Endothelial cell of umbilical vein (primary cell): ENCODE results near the gene BLM. TPM values are rescaled to one million over a fixed set of nuclear protein-coding genes. Genes with fewer than 3 reads are reported as not detected.

Experiments
- BruUV-seq: library from RNA; stranded (reverse); fragments of 400-500 nt; replicated peaks from 2 replicates; lab custom pipeline; 2021; lab: Mats Ljungman, UMichigan
- CTCF ChIA-PET: fragments of 300-600, 350-600 bp; sonication (Branson Sonifier 250); formaldehyde crosslinking; loops from one replicate; lab custom pipeline; 2021; ENCODE audit warnings: antibody characterized with exemption, inconsistent platforms; lab: Charles Lee
- POLR2A ChIA-PET: fragments of 300-600, 350-600 bp; sonication (Branson Sonifier 250); formaldehyde crosslinking; loops from one replicate; lab custom pipeline; 2021; ENCODE audit warnings: antibody characterized with exemption, inconsistent platforms; lab: Charles Lee
- DNase-seq: peaks from one replicate; pipeline ENCODE4 v3.0.0-alpha.2; 2011; ENCODE audit warnings: low read depth, low spot score
- FAIRE-seq: peaks from 2 replicates; lab custom pipeline; 2011; peaks lifted over from hg19 to GRCh38; lab: Jason Lieb, UNC
- H2AFZ ChIP-seq: 2 replicates; pipeline ENCODE4 v1.6.0; 2012; ENCODE audit warnings: low read depth, low read length, control low read depth, inconsistent platforms
- H3K27ac ChIP-seq: 2 replicates; pipeline ENCODE4 v1.5.1; 2011; ENCODE audit warnings: low read depth, mild to moderate bottlenecking, control low read depth, low read length, moderate library complexity; ENCODE audit not compliant: insufficient read depth
- H3K27me3 ChIP-seq, 2 experiments: 2 replicates each; pipeline versions ENCODE4 v1.6.0 to v1.6.1; 2011; ENCODE audit warnings: low read length in 2 of 2, mixed read lengths in 1 of 2; ENCODE audit not compliant: control insufficient read depth in 2 of 2, insufficient read depth in 2 of 2
- H3K36me3 ChIP-seq, 2 experiments: 2 replicates in 1 of 2; 3 replicates in 1 of 2; pipeline ENCODE4 v1.5.1; 2011; ENCODE audit warnings: low read length in 2 of 2, mild to moderate bottlenecking in 1 of 2, moderate library complexity in 1 of 2; ENCODE audit not compliant: control insufficient read depth in 2 of 2, insufficient read depth in 2 of 2; ENCODE audit errors: extremely low read depth in 1 of 2
- H3K4me1 ChIP-seq: 3 replicates; pipeline ENCODE4 v1.5.1; 2011; ENCODE audit warnings: mild to moderate bottlenecking, low read length; ENCODE audit not compliant: control insufficient read depth, insufficient read depth; ENCODE audit errors: extremely low read depth
- H3K4me2 ChIP-seq: 2 replicates; pipeline ENCODE4 v1.6.1; 2011; ENCODE audit warnings: low read length, control low read depth, mixed read lengths; ENCODE audit not compliant: insufficient read depth
- H3K4me3 ChIP-seq, 3 experiments: fragments of 200-600 bp in 1 of 3; sonication (generic), shearing (Covaris generic) in 1 of 3; replicated peaks in 1 of 3; 2 replicates each; pipeline ENCODE4 v1.5.1; 2011 to 2016; ENCODE audit warnings: control low read depth in 3 of 3, low read length in 3 of 3, mild to moderate bottlenecking in 2 of 3, inconsistent platforms in 1 of 3, low read depth in 1 of 3, moderate library complexity in 1 of 3; ENCODE audit not compliant: insufficient read depth in 1 of 3
- H3K79me2 ChIP-seq: 2 replicates; pipeline ENCODE4 v1.6.0; 2012; ENCODE audit warnings: low read length, inconsistent platforms; ENCODE audit not compliant: control insufficient read depth, insufficient read depth
- H3K9ac ChIP-seq: replicated peaks from 2 replicates; pipeline ENCODE3; 2011; ENCODE audit warnings: low read length, control low read depth; ENCODE audit not compliant: insufficient read depth; ENCODE audit errors: extremely low read depth
- H3K9me1 ChIP-seq: replicated peaks from 3 replicates; pipeline ENCODE4 v1.6.0; 2011; ENCODE audit warnings: mild to moderate bottlenecking, low read length; ENCODE audit not compliant: control insufficient read depth, insufficient read depth; ENCODE audit errors: extremely low read depth
- H3K9me3 ChIP-seq: replicated peaks from 2 replicates; pipeline ENCODE4 v1.5.1; 2012; ENCODE audit warnings: low read length, inconsistent platforms; ENCODE audit not compliant: control insufficient read depth, insufficient read depth
- H4K20me1 ChIP-seq: replicated peaks from 2 replicates; pipeline ENCODE3; 2011; ENCODE audit warnings: mild to moderate bottlenecking, low read length; ENCODE audit not compliant: control insufficient read depth, insufficient read depth; ENCODE audit errors: extremely low read depth
- EZH2 ChIP-seq: IDR thresholded peaks from 2 replicates; pipeline ENCODE4 v1.6.1; 2012; ENCODE audit warnings: borderline replicate concordance, low read depth, mild to moderate bottlenecking, moderate library complexity, low read length, inconsistent platforms; ENCODE audit not compliant: severe bottlenecking
- FOS ChIP-seq: IDR thresholded peaks from 2 replicates; pipeline ENCODE4 v1.6.1; 2011; ENCODE audit warnings: mild to moderate bottlenecking, low read length, moderate library complexity, borderline replicate concordance; ENCODE audit not compliant: insufficient read depth
- GATA2 ChIP-seq: IDR thresholded peaks from 2 replicates; pipeline ENCODE4 v1.7.0; 2011; ENCODE audit warnings: low read depth, mild to moderate bottlenecking, moderate library complexity, mixed read lengths, low read length; ENCODE audit not compliant: insufficient read length, insufficient read depth
- JUN ChIP-seq: IDR thresholded peaks from 2 replicates; pipeline ENCODE4 v1.6.1; 2011; ENCODE audit warnings: borderline replicate concordance, low read depth; ENCODE audit not compliant: insufficient read length, insufficient read depth
- MYC ChIP-seq: IDR thresholded peaks from one replicate; pipeline ENCODE4 v1.6.1; 2011; ENCODE audit warnings: mild to moderate bottlenecking, low read depth, low read length
- POLR2A ChIP-seq: IDR thresholded peaks from 2 replicates; pipeline ENCODE4 v1.6.1; 2012; ENCODE audit warnings: low read depth, mild to moderate bottlenecking, control low read depth, low read length
- POLR2AphosphoS5 ChIP-seq: IDR thresholded peaks from 2 replicates; pipeline ENCODE4 v1.6.1; 2012; ENCODE audit warnings: low read depth, mild to moderate bottlenecking, control low read depth, low read length, moderate library complexity; ENCODE audit not compliant: insufficient read depth
- dilution Hi-C: fragments of 300-500 bp; cut with MboI; formaldehyde crosslinking; loops from one replicate; pipeline ENCODE4 v1.15.0; 2019; ENCODE audit warnings: low sequenced_read_pairs; ENCODE audit not compliant: extremely low pct_ligation_motif_present
- intact Hi-C: fragments of 100-400 bp; cut with micrococcal nuclease; formaldehyde crosslinking; loops from one replicate; pipeline ENCODE4 v1.10.0; 2022
- polyA plus RNA-seq, 4 experiments: library from polyadenylated mRNA; depleted of rRNA in 3 of 4; stranded (reverse) in 3 of 4; unstranded in 1 of 4; fragments of >200 nt; gene quantifications; 2 replicates each; pipeline versions ENCODE4 v1.2.1 to v1.2.3, GENCODE V29; 2011 to 2012; ENCODE audit warnings: missing spikeins in 1 of 4
- total RNA-seq: library from RNA; stranded (reverse); gene quantifications from 2 replicates; pipeline ENCODE4 v1.2.3, GENCODE V29; 2021
- TF ChIP-seq, protein P1 (sequence below): IDR thresholded peaks from 2 replicates; pipeline ENCODE4 v1.6.1; 2011; ENCODE audit not compliant: insufficient read depth, insufficient read length
- TF ChIP-seq, protein P2 (sequence below), 2 donors: IDR thresholded peaks; 1 replicate in 1 of 2; 2 replicates in 1 of 2; pipeline ENCODE4 v1.5.1; 2011; ENCODE audit warnings: low read length in 2 of 2, mild to moderate bottlenecking in 2 of 2, moderate library complexity in 2 of 2, control low read depth in 1 of 2, inconsistent platforms in 1 of 2, low read depth in 1 of 2; ENCODE audit not compliant: insufficient read depth in 1 of 2; ENCODE audit errors: extremely low read depth in 1 of 2

The BLM gene
- total and polyA plus RNA-seq, 2 donors (not counting 3 experiments of a cell fraction or from before 2014, with no cell fraction given), result 3.8 to 17.3 TPM

DNA sequence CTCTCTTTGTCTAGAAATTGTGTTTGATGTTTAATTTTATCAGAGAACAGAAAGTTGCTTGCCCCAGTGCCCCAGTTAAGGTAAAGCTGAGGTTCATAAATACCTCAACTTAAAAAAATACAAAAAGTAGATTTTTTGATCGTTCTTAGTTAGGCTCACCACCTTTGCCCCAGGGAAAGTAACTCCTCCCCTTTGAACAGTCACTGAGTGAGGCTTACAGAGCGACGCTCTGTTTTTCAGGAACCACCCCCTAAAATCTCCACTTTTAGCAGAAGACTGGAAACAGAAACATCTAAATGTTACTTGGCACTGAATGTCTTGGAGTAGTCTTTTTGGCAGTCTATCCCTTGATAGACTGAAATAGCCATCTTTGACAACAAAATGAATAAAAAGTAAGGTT, 24.9 kb downstream of the BLM start:
- Histone ChIP-seq H3K4me2 (no peak overlapping the region), H3K9me1 (no peaks in the 10 kb centered on the region), H3K27me3 (no peaks in the 10 kb centered on the region), H3K9me3 (no peaks in the 10 kb centered on the region), H3K27ac (no peak overlapping the region), H3K4me3 (no peak overlapping the region), H3K79me2 (peaks cover 14% of the 10 kb centered on the region), H4K20me1 (no peaks in the 10 kb centered on the region), H3K36me3 (no peaks in the 10 kb centered on the region), H3K9ac (no peak overlapping the region), H3K4me1 (no peaks in the 10 kb centered on the region), H2AFZ (no peak overlapping the region)
- DNase-seq (no peak), FAIRE-seq (no peak)
- ChIA-PET CTCF (no interaction called here), POLR2A (no interaction called here)
- BruUV-seq, result no TSS peak
- dilution Hi-C loops (no loop called here), intact Hi-C loops (no loop called here)
- TF ChIP-seq, protein P1, sequence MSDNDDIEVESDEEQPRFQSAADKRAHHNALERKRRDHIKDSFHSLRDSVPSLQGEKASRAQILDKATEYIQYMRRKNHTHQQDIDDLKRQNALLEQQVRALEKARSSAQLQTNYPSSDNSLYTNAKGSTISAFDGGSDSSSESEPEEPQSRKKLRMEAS, result no peak
- no peak for TF ChIP-seq FOS
- TF ChIP-seq MYC, result no peak
- TF ChIP-seq POLR2A, result no peak

DNA sequence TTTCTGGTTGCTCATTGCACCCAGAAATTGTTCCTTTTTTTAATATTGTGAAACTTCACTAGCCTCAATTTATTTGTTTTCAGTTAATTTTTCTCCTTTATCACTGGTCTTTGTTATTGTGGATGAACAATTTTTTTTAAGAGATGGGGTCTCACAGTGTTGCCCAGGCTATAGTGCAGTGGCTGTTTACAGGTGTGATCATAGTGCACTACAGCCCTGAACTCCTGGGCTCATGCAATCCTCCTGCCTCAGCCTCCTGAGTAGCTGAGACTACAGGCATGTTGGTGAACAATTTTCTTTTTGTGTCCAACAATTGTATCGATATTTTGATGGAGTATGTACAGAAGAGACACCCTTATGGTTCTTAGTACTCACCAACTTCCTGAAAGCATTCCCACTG, 26.3 kb downstream of the BLM start:
- H4K20me1 ChIP-seq, result no peaks in the 10 kb centered on the region
- H3K9ac ChIP-seq, result no peak overlapping the region
- H2AFZ ChIP-seq, result no peak overlapping the region
- H3K4me3 ChIP-seq, result no peak overlapping the region
- no peak overlapping the region for H3K27ac ChIP-seq
- no peaks in the 10 kb centered on the region for H3K9me3 ChIP-seq
- H3K79me2 ChIP-seq, result peaks cover 14% of the 10 kb centered on the region
- H3K36me3 ChIP-seq, result no peaks in the 10 kb centered on the region
- H3K4me1 ChIP-seq, result no peaks in the 10 kb centered on the region
- CTCF ChIA-PET, result no interaction called here
- FAIRE-seq (no peak), DNase-seq (no peak)
- dilution Hi-C loops (no loop called here), intact Hi-C loops (no loop called here)
- POLR2A ChIA-PET, result no interaction called here
- no peaks in the 10 kb centered on the region for H3K27me3 ChIP-seq
- no TSS peak for BruUV-seq
- no peak overlapping the region for H3K4me2 ChIP-seq
- no peaks in the 10 kb centered on the region for H3K9me1 ChIP-seq
- TF ChIP-seq JUN (no peak), GATA2 (no peak), POLR2A (no peak), FOS (no peak), POLR2AphosphoS5 (no peak), EZH2 (no peak), MYC (no peak)
- TF ChIP-seq, protein P1, result no peak
- TF ChIP-seq, protein P2, sequence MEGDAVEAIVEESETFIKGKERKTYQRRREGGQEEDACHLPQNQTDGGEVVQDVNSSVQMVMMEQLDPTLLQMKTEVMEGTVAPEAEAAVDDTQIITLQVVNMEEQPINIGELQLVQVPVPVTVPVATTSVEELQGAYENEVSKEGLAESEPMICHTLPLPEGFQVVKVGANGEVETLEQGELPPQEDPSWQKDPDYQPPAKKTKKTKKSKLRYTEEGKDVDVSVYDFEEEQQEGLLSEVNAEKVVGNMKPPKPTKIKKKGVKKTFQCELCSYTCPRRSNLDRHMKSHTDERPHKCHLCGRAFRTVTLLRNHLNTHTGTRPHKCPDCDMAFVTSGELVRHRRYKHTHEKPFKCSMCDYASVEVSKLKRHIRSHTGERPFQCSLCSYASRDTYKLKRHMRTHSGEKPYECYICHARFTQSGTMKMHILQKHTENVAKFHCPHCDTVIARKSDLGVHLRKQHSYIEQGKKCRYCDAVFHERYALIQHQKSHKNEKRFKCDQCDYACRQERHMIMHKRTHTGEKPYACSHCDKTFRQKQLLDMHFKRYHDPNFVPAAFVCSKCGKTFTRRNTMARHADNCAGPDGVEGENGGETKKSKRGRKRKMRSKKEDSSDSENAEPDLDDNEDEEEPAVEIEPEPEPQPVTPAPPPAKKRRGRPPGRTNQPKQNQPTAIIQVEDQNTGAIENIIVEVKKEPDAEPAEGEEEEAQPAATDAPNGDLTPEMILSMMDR (IDR thresholded peaks at IDR 0.05; ENCODE audit: extremely low read depth in 1 of 2, insufficient read depth in 1 of 2, low read depth in 1 of 2, low read length in 2 of 2), result no peak
